Lower leg skin (tissue), 3 donors: ENCODE results near the gene DICER1.

ENCODE experiments used
- CTCF ChIP-seq, 3 donors: fragments of 450-650 bp; IDR thresholded peaks; one replicate each; pipeline ENCODE4 v1.5.1; 2016; ENCODE audit warnings: antibody characterized with exemption in 3 of 3, mild to moderate bottlenecking in 3 of 3, moderate library complexity in 2 of 3
- POLR2A ChIP-seq, 2 donors: fragments of 450-650 bp; IDR thresholded peaks; one replicate each; pipeline ENCODE4 v1.6.1; 2016 to 2017; ENCODE audit warnings: antibody characterized with exemption in 2 of 2, mild to moderate bottlenecking in 1 of 2, moderate library complexity in 1 of 2

GRCh38 chr14:95096476-95096875 is 60.9 kb downstream of the DICER1 start:
- TF ChIP-seq CTCF (IDR thresholded peaks at IDR 0.05) (no peak), POLR2A (IDR thresholded peaks at IDR 0.05) (no peak)
